Tibial nerve (tissue), 4 donors: ENCODE results near the gene TIMM13. TPM values are rescaled to one million over a fixed set of nuclear protein-coding genes. Genes with fewer than 3 reads are reported as not detected.
A peak's percentile ranks its signal among the peaks of the same experiment; 100 is the strongest.

Source experiments
- DNase-seq, 2 donors: peaks; one replicate each; pipeline ENCODE4 v3.0.0-alpha.2; 2019; ENCODE audit warnings: low spot score in 2 of 2
- H3K27ac ChIP-seq, 4 donors: fragments of 200-600 bp; sonication (generic) in 3 of 4; one replicate each; pipeline ENCODE4 v1.5.1; 2017 to 2019; ENCODE audit warnings: mild to moderate bottlenecking in 1 of 4
- H3K27me3 ChIP-seq, 2 donors: fragments of 200-600 bp; sonication (generic) in 1 of 2; one replicate each; pipeline versions ENCODE4 v1.5.1 to v1.6.0; 2017 to 2019
- H3K36me3 ChIP-seq, 3 donors: fragments of 200-600 bp; sonication (generic); one replicate each; pipeline ENCODE4 v1.5.1; 2018 to 2019
- H3K4me1 ChIP-seq, 4 donors: fragments of 200-600 bp; sonication (generic) in 3 of 4; one replicate each; pipeline ENCODE4 v1.5.1; 2017 to 2019
- H3K4me3 ChIP-seq, 4 donors: fragments of 200-600 bp; sonication (generic) in 3 of 4; one replicate each; pipeline ENCODE4 v1.5.1; 2017 to 2019; ENCODE audit warnings: mild to moderate bottlenecking in 1 of 4, moderate library complexity in 1 of 4
- H3K9me3 ChIP-seq, 4 donors: fragments of 200-600 bp; sonication (generic) in 3 of 4; one replicate each; pipeline ENCODE4 v1.5.1; 2017 to 2019
- CTCF ChIP-seq, 5 experiments: fragments of 200-600 bp in 3 of 5; fragments of 450-650 bp in 2 of 5; sonication (generic) in 3 of 5; IDR thresholded peaks; one replicate each; pipeline ENCODE4 v1.5.1; 2016 to 2019; ENCODE audit warnings: antibody characterized with exemption in 5 of 5, mild to moderate bottlenecking in 3 of 5, moderate library complexity in 2 of 5
- EP300 ChIP-seq, 2 donors: sonication (generic); formaldehyde crosslinking; IDR thresholded peaks; one replicate each; pipeline ENCODE4 v1.6.1; 2017; ENCODE audit warnings: antibody characterized with exemption in 2 of 2, mild to moderate bottlenecking in 1 of 2
- POLR2A ChIP-seq, 2 donors: fragments of 450-650 bp; IDR thresholded peaks; one replicate each; pipeline ENCODE4 v1.6.1; 2017; ENCODE audit warnings: antibody characterized with exemption in 2 of 2, mild to moderate bottlenecking in 2 of 2, moderate library complexity in 2 of 2
- WGBS, 2 donors: methylation state at CpG; one replicate each; pipeline ENCODE4 v1.1.5; 2018; 5-methylcytosine and 5-hydroxymethylcytosine counted together
- total RNA-seq, 4 donors: library from RNA; depleted of rRNA; stranded (reverse); fragments of >200 nt; gene quantifications; one replicate each; pipeline ENCODE4 v1.1.0, GENCODE V29; 2016

The TIMM13 gene
- total RNA-seq, 4 donors from 2014 or later = 28.8 to 48.9 (median 32.3) TPM

GRCh38 chr19:2392366-2392765 is 35.0 kb downstream of the TIMM13 start:
- Histone ChIP-seq H3K4me3 (no peak overlapping the region), H3K27me3 (peaks cover 0 to 13% of the 10 kb centered on the region in 2 donors), H3K27ac (no peak overlapping the region), H3K4me1 (no peaks in the 10 kb centered on the region), H3K9me3 (no peaks in the 10 kb centered on the region), H3K36me3 (no peaks in the 10 kb centered on the region)
- TF ChIP-seq CTCF (IDR thresholded peaks at IDR 0.05) (no peak), EP300 (IDR thresholded peaks at IDR 0.05) (no peak), POLR2A (IDR thresholded peaks at IDR 0.05) (no peak)
- no peak for DNase-seq
- 58 to 67% methylated on average over 7 of the region's 7 CpGs for WGBS, 2 donors

DNA sequence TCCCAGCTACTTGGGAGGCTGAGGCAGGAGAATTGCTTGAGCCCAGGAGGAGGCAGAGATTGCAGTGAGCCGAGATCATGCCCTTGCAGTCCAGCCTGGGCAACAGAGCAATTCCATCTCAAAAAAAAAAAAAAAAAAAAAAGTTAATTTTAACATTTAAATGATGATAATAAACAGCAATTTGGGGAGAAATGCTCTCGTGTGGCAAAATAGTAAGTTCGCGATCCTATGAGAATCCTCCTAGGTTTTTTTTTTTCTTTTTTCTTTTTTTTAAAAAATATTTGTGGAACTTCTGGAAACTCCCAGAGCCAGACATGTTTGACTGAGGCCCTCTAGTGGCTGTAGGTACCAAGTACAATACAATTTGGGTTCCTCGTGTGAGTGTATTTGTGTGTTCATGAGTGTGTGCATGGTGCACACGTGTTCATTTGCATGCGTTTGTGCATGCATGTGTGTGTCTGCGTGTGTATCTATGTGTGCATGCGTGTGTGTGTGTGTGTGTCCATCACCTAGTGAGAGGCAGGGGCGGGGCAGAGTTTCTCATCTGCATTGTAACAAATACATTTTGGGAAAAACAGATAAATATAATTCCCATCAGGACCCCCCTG is 36.2 kb downstream of the TIMM13 start:
- H3K27ac ChIP-seq = no peak overlapping the region
- no peaks in the 10 kb centered on the region for H3K9me3 ChIP-seq
- peaks cover 0 to 3% of the 10 kb centered on the region in 2 donors for H3K27me3 ChIP-seq
- no peak overlapping the region for H3K4me3 ChIP-seq
- 5 to 8% methylated on average over 10 of the region's 10 CpGs for WGBS, 2 donors
- TF ChIP-seq POLR2A (IDR thresholded peaks at IDR 0.05) = no peak
- TF ChIP-seq EP300 (IDR thresholded peaks at IDR 0.05) = peak in 1 of 2 donors; percentile 19
- TF ChIP-seq CTCF (IDR thresholded peaks at IDR 0.05) = peak; percentile 65 to 87 (median 77)
- H3K36me3 ChIP-seq = no peaks in the 10 kb centered on the region
- peak; percentile 23 to 55 for DNase-seq
- H3K4me1 ChIP-seq = no peaks in the 10 kb centered on the region

GRCh38 chr19:2389594-2389993 is 37.8 kb downstream of the TIMM13 start:
- DNase-seq = no peak
- H3K9me3 ChIP-seq = no peaks in the 10 kb centered on the region
- no peaks in the 10 kb centered on the region for H3K36me3 ChIP-seq
- no peak overlapping the region for H3K27ac ChIP-seq
- no peak for TF ChIP-seq POLR2A (IDR thresholded peaks at IDR 0.05)
- TF ChIP-seq EP300 (IDR thresholded peaks at IDR 0.05) = no peak
- TF ChIP-seq CTCF (IDR thresholded peaks at IDR 0.05) = no peak
- H3K27me3 ChIP-seq = peaks cover 0 to 5% of the 10 kb centered on the region in 2 donors
- peaks cover 0 to 7% (median 0%) of the 10 kb centered on the region in 4 donors for H3K4me1 ChIP-seq
- no peak overlapping the region for H3K4me3 ChIP-seq
- WGBS, 2 donors = 80 to 93% methylated on average over 20 to 21 of the region's 21 CpGs

DNA sequence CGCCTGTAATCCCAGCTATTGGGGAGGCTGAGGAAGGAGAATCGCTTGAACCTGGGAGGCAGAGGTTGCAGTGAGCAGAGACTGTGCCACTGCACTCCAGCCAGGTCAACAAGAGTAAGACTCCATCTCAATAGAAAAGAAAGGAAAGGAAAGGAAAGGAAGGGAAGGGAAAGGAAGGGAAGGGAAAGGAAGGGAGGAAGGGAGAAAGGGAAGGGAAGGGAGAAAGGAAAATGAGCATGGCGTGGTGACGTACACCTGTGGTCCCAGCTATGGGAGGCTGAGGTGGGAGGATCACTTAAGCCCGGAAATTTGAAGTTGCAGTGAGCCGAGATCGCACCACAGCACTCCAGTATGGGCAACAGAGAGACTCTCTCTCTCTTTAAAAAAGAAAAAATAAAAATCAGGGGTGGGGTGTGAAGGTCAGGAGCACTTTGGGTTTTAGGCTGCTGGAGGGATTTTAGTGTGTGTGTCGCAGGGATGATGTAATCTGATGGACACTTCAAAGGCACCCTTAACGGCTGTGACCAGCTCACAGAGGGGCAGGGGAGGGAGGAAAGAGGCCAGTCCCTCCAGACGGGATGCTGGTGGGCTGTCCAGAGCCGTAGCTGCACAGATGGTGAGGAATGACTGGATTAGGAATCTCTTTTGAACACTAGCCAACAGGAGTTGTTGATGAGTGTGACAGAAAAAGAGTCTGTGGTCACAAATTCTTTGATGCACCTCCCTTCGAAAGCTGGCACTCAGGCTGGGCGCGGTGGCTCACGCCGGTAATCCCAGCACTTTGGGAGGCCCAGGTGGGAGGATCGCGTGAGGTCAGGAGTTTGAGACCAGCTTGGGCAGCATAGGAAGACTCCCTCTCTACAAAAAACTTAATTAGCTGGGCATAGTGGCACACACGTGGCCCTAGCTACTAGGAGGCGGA is 39.8 kb downstream of the TIMM13 start:
- H3K27me3 ChIP-seq = peaks cover 0 to 8% of the 10 kb centered on the region in 2 donors
- DNase-seq = no peak
- no peaks in the 10 kb centered on the region for H3K36me3 ChIP-seq
- no peak overlapping the region for H3K4me3 ChIP-seq
- no peak overlapping the region for H3K27ac ChIP-seq
- H3K9me3 ChIP-seq = no peaks in the 10 kb centered on the region
- 69% methylated on average over 20 of the region's 20 CpGs for WGBS, 2 donors
- peaks cover 0 to 18% (median 0%) of the 10 kb centered on the region in 4 donors for H3K4me1 ChIP-seq
- TF ChIP-seq CTCF (IDR thresholded peaks at IDR 0.05) (no peak), EP300 (IDR thresholded peaks at IDR 0.05) (no peak), POLR2A (IDR thresholded peaks at IDR 0.05) (no peak)
